HCT116 (cell line): Measurements from ENCODE around the gene RNASET2. TPM values are rescaled to one million over a fixed set of nuclear protein-coding genes. Genes with fewer than 3 reads are reported as not detected.

Experiments used
- ATAC-seq: fragments of 200-7000 bp; cut with Tn5 transposase; 2 replicates; pipeline ENCODE4 v1.9.1; 2020; ENCODE audit warnings: mild to moderate bottlenecking, moderate library complexity
- Bru-seq: library from RNA; stranded (reverse); fragments of 400-500 nt; gene quantifications from one replicate; lab custom pipeline; 2021; lab: Mats Ljungman, UMichigan
- BruChase-seq, 2 experiments: library from RNA; stranded (reverse); fragments of 400-500 nt; gene quantifications; one replicate each; lab custom pipeline; 2021; lab: Mats Ljungman, UMichigan
- BruUV-seq: library from RNA; stranded (reverse); fragments of 400-500 nt; replicated peaks from 2 replicates; lab custom pipeline; 2021; lab: Mats Ljungman, UMichigan
- CTCF ChIA-PET: fragments of 300-600 bp; sonication (Branson Sonifier 250); formaldehyde crosslinking; loops from one replicate; lab custom pipeline; 2021; ENCODE audit warnings: antibody characterized with exemption; lab: Charles Lee
- POLR2A ChIA-PET: fragments of 300-600, 350-600 bp; sonication (Branson Sonifier 250); formaldehyde crosslinking; loops from one replicate; lab custom pipeline; 2021; ENCODE audit warnings: antibody characterized with exemption; lab: Charles Lee
- RAD21 ChIA-PET, 2 experiments: fragments of 300-600 bp; sonication (Branson Sonifier 250); formaldehyde crosslinking; loops; one replicate each; lab custom pipeline; 2023; ENCODE audit warnings: low total read pairs in 2 of 2; ENCODE audit not compliant: uncharacterized antibody in 2 of 2, unreplicated experiment in 2 of 2, low non-redundant PET in 1 of 2; lab: Charles Lee
- DNase-seq: peaks from one replicate; pipeline ENCODE4 v3.0.0-alpha.2; 2010; ENCODE audit warnings: low read depth, low spot score
- H2AFZ ChIP-seq: fragments of 200-600 bp; shearing (Covaris generic), sonication (generic); 2 replicates; pipeline ENCODE4 v1.6.1; 2017; ENCODE audit warnings: low read depth, mixed run types, mixed read lengths, antibody characterized with exemption, low read length; ENCODE audit not compliant: poor library complexity, severe bottlenecking
- H3K27ac ChIP-seq: 2 replicates; pipeline ENCODE4 v1.5.1; 2012; ENCODE audit warnings: low read depth, low read length
- H3K27me3 ChIP-seq: fragments of 200-600 bp; sonication (generic); 2 replicates; pipeline ENCODE4 v1.6.1; 2016; ENCODE audit warnings: mixed run types, low read length, mixed read lengths; ENCODE audit not compliant: insufficient read depth
- H3K36me3 ChIP-seq, 2 experiments: fragments of 200-500 bp in 1 of 2; fragments of 200-600 bp in 1 of 2; sonication (Bioruptor generic) in 1 of 2; sonication (generic) in 1 of 2; 2 replicates each; pipeline versions ENCODE4 v1.5.1 to v1.6.1; 2014 to 2016; ENCODE audit warnings: low read length in 2 of 2, inconsistent platforms in 1 of 2, mixed read lengths in 1 of 2, mixed run types in 1 of 2; ENCODE audit not compliant: insufficient read depth in 2 of 2, control insufficient read depth in 1 of 2
- H3K4me1 ChIP-seq, 2 experiments: fragments of 200-600 bp in 1 of 2; sonication (generic) in 1 of 2; 2 replicates each; pipeline versions ENCODE4 v1.5.1 to v1.6.1; 2012 to 2017; ENCODE audit warnings: low read length in 2 of 2, inconsistent platforms in 1 of 2, mild to moderate bottlenecking in 1 of 2, mixed read lengths in 1 of 2, mixed run types in 1 of 2, moderate library complexity in 1 of 2; ENCODE audit not compliant: insufficient read depth in 2 of 2, control insufficient read depth in 1 of 2
- H3K4me2 ChIP-seq: fragments of 200-600 bp; sonication (generic); 2 replicates; pipeline ENCODE4 v1.6.1; 2017; ENCODE audit warnings: mixed run types, low read length, mixed read lengths
- H3K4me3 ChIP-seq, 2 experiments: fragments of 200-600 bp in 1 of 2; sonication (generic) in 1 of 2; replicated peaks in 1 of 2; 2 replicates each; pipeline ENCODE4 v1.5.1; 2011 to 2016; ENCODE audit warnings: low read length in 2 of 2, control low read depth in 1 of 2, low read depth in 1 of 2, mild to moderate bottlenecking in 1 of 2, mixed read lengths in 1 of 2, mixed run types in 1 of 2
- H3K79me2 ChIP-seq: fragments of 200-600 bp; sonication (generic); 2 replicates; pipeline ENCODE4 v1.6.1; 2017; ENCODE audit warnings: mild to moderate bottlenecking, mixed run types, low read length, moderate library complexity, mixed read lengths; ENCODE audit not compliant: insufficient read depth
- H3K9ac ChIP-seq: fragments of 200-600 bp; sonication (generic); 2 replicates; pipeline ENCODE4 v1.6.1; 2016; ENCODE audit warnings: low read length, mixed read lengths
- H3K9me2 ChIP-seq: fragments of 200-600 bp; sonication (generic), shearing (Covaris generic); 2 replicates; pipeline ENCODE4 v1.6.1; 2017; ENCODE audit warnings: mixed run types, mild to moderate bottlenecking, moderate library complexity; ENCODE audit not compliant: insufficient read depth
- H3K9me3 ChIP-seq, 2 experiments: fragments of 200-500 bp in 1 of 2; fragments of 200-600 bp in 1 of 2; sonication (Bioruptor generic) in 1 of 2; sonication (generic) in 1 of 2; 2 replicates each; pipeline ENCODE4 v1.6.1; 2014 to 2017; ENCODE audit warnings: low read length in 2 of 2, mixed read lengths in 2 of 2, inconsistent platforms in 1 of 2, low read depth in 1 of 2, mild to moderate bottlenecking in 1 of 2, mixed run types in 1 of 2, moderate library complexity in 1 of 2; ENCODE audit not compliant: control insufficient read depth in 1 of 2, insufficient read depth in 1 of 2
- H4K20me1 ChIP-seq: fragments of 200-600 bp; sonication (generic), shearing (Covaris generic); 2 replicates; pipeline ENCODE4 v1.6.1; 2017; ENCODE audit warnings: mixed run types, mild to moderate bottlenecking, moderate library complexity; ENCODE audit not compliant: insufficient read depth
- CBX3 ChIP-seq: IDR thresholded peaks from 2 replicates; pipeline ENCODE4 v1.6.1; 2012; ENCODE audit warnings: low read depth
- CEBPB ChIP-seq: IDR thresholded peaks from 2 replicates; pipeline ENCODE4 v1.6.1; 2012; ENCODE audit warnings: low read depth
- EGR1 ChIP-seq: IDR thresholded peaks from 2 replicates; pipeline ENCODE4 v1.6.1; 2012; ENCODE audit warnings: low read depth
- ELF1 ChIP-seq: IDR thresholded peaks from 2 replicates; pipeline ENCODE4 v1.6.1; 2012; ENCODE audit warnings: low read depth, borderline replicate concordance
- EZH2 ChIP-seq: fragments of 200-600 bp; sonication (generic); IDR thresholded peaks from 2 replicates; pipeline ENCODE4 v1.6.1; 2017; ENCODE audit warnings: antibody characterized with exemption, mixed run types
- EZH2phosphoT487 ChIP-seq: fragments of 200-600 bp; IDR thresholded peaks from 2 replicates; pipeline ENCODE4 v1.6.1; 2018; ENCODE audit warnings: antibody characterized with exemption, borderline replicate concordance
- JUND ChIP-seq: IDR thresholded peaks from 2 replicates; pipeline ENCODE4 v1.6.1; 2012
- POLR2A ChIP-seq: IDR thresholded peaks from 2 replicates; pipeline ENCODE4 v1.7.0; 2011; ENCODE audit warnings: borderline replicate concordance; ENCODE audit not compliant: insufficient read depth, insufficient read length; ENCODE audit errors: extremely low read depth
- POLR2AphosphoS5 ChIP-seq: IDR thresholded peaks from 2 replicates; pipeline ENCODE4 v1.6.1; 2011; ENCODE audit warnings: mild to moderate bottlenecking, low read depth, low read length, moderate library complexity
- SIN3A ChIP-seq: IDR thresholded peaks from 2 replicates; pipeline ENCODE4 v1.6.1; 2012; ENCODE audit warnings: low read depth
- SP1 ChIP-seq: IDR thresholded peaks from 2 replicates; pipeline ENCODE4 v1.6.1; 2012; ENCODE audit warnings: low read depth
- SRF ChIP-seq: IDR thresholded peaks from 2 replicates; pipeline ENCODE4 v1.6.1; 2012; ENCODE audit warnings: low read depth
- TCF7L2 ChIP-seq: IDR thresholded peaks from 2 replicates; pipeline ENCODE4 v1.7.0; 2011; ENCODE audit warnings: borderline replicate concordance, inconsistent platforms; ENCODE audit not compliant: insufficient read depth, insufficient read length; ENCODE audit errors: extremely low read depth
- YY1 ChIP-seq: IDR thresholded peaks from 2 replicates; pipeline ENCODE4 v1.6.1; 2011; ENCODE audit warnings: low read length, low read depth, moderate library complexity, mild to moderate bottlenecking; ENCODE audit not compliant: insufficient replicate concordance; ENCODE audit errors: extremely low read depth
- ZFX ChIP-seq: fragments of 450-650 bp; IDR thresholded peaks from 2 replicates; pipeline ENCODE4 v1.6.1; 2017
- ZNF274 ChIP-seq: fragments of 200-500 bp; sonication (Bioruptor generic); IDR thresholded peaks from 2 replicates; pipeline ENCODE4 v1.6.1; 2014; ENCODE audit warnings: mild to moderate bottlenecking, low read depth, low read length, inconsistent platforms
- intact Hi-C: fragments of 100-400 bp; cut with micrococcal nuclease; formaldehyde crosslinking; loops from 2 replicates; pipeline ENCODE4 v1.10.0; 2022
- long read RNA-seq: library from polyadenylated mRNA; unstranded; transcript quantifications from one replicate; pipeline ENCODE4 v2.0.0, GENCODE V29; 2021; ENCODE audit not compliant: unreplicated experiment
- polyA plus RNA-seq: library from polyadenylated mRNA; unstranded; fragments of >200 nt; gene quantifications from 2 replicates; pipeline ENCODE4 v1.2.1, GENCODE V29; 2012; ENCODE audit warnings: missing spikeins
- total RNA-seq: library from RNA; stranded (reverse); gene quantifications from one replicate; pipeline ENCODE4 v1.2.1, GENCODE V29; 2021; ENCODE audit not compliant: unreplicated experiment
- TF ChIP-seq, protein P1 (sequence below): IDR thresholded peaks from 2 replicates; pipeline ENCODE4 v1.6.1; 2011; ENCODE audit warnings: mild to moderate bottlenecking, low read length, moderate library complexity; ENCODE audit not compliant: insufficient replicate concordance; ENCODE audit errors: extremely low read depth
- TF ChIP-seq, protein P2 (sequence below): IDR thresholded peaks from 2 replicates; pipeline ENCODE4 v1.6.1; 2012
- TF ChIP-seq, protein P3 (sequence below), 3 experiments: fragments of 200-600 bp in 1 of 3; sonication (generic) in 1 of 3; IDR thresholded peaks in 2 of 3; conservative IDR thresholded peaks in 1 of 3; 2 replicates each; pipeline ENCODE4 v1.5.1; 2012 to 2017; ENCODE audit warnings: low read depth in 2 of 3, low read length in 2 of 3, antibody characterized with exemption in 1 of 3, borderline replicate concordance in 1 of 3, control low read depth in 1 of 3, mild to moderate bottlenecking in 1 of 3, mixed read lengths in 1 of 3, mixed run types in 1 of 3, moderate library complexity in 1 of 3; ENCODE audit not compliant: insufficient read depth in 1 of 3
- TF ChIP-seq, protein P4 (sequence below): IDR thresholded peaks from 2 replicates; pipeline ENCODE4 v1.6.1; 2012

Gene RNASET2, protein sequence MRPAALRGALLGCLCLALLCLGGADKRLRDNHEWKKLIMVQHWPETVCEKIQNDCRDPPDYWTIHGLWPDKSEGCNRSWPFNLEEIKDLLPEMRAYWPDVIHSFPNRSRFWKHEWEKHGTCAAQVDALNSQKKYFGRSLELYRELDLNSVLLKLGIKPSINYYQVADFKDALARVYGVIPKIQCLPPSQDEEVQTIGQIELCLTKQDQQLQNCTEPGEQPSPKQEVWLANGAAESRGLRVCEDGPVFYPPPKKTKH
- total RNA-seq, result 32.8 TPM
- 27.8 and 34.2 TPM in 2 replicates for polyA plus RNA-seq
- percentile 58 among the genes with signal in this experiment for Bru-seq, nascent RNA
- BruChase-seq, experiment 1, labeled RNA remaining after a 6-hour chase, result percentile 73 among the genes with signal in this experiment
- percentile 83 among the genes with signal in this experiment for BruChase-seq, experiment 2, labeled RNA remaining after a 2-hour chase
- long read RNA-seq, transcript RNASET2-210 (9 exons, 1,375 nt), result major isoform, 43 of 69 reads
- long read RNA-seq, partial matches to known transcripts, result 0 of 69 reads
- long read RNA-seq, other reads (novel, unspliced or antisense), result 25 of 69 reads

DNA sequence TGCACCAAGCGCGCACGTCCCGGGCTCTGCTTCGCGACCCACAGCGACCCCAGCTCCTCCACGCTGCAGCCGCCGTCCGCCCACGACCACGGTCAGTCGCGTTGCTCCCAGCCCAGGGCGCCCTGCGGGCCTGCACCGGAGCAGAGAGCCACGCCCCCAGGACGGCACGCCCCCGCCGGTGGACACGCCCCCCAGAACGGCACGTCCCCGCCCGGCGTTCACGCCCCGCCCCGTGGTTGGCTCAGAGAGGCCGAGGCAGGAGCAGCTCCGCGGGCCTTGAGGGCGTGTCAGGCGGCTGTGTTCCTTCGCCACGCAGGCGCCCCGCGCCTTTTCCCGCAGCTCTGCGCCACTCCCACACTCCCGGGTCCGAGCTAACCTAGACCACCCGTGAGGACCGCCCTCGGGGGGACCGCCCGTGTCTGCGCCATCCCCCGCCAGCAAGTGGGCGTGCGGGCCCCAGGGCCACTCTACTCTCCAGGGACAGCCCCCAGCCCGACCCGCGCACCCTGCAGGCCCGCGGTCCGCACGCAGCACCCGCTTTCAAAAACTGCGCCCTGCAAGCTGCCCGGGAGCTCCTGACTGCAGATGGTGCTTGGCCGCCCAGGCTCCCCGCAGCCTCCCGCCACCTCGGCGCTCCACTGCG is at the start of gene RNASET2:
Gene RNASET2, minus strand, starts transcription at position 107 of the 643 bp plus-strand sequence. CDS start 368 bp downstream, outside the sequence.
- peak within 1 kb of the TSS; percentile 97 for H3K4me2 ChIP-seq
- H3K4me1 ChIP-seq, result peaks cover 4 to 16% of the 10 kb centered on the region in 2 experiments; a peak in 3 of 4 replicates
- intact Hi-C loops, result no loop called here
- H2AFZ ChIP-seq, result peak within 1 kb of the TSS; percentile 26
- no peaks in the 10 kb centered on the region for H3K27me3 ChIP-seq
- H3K9me3 ChIP-seq, result no peaks in the 10 kb centered on the region
- CTCF ChIA-PET, result interaction anchor here (2.2 kb wide), 1 partner anchor 182 kb away, joined by 7 read pairs; no protein-coding TSS in a partner anchor
- peak within 1 kb of the TSS; percentile 74 for H3K9ac ChIP-seq
- peak within 1 kb of the TSS; percentile 52 for H3K27ac ChIP-seq
- no TSS peak for BruUV-seq
- no peaks in the 10 kb centered on the region for H3K79me2 ChIP-seq
- H4K20me1 ChIP-seq, result no peaks in the 10 kb centered on the region
- peak within 1 kb of the TSS; percentile 67 to 82 for H3K4me3 ChIP-seq
- DNase-seq, result peak; percentile 64
- ATAC-seq, result peak; percentile 92
- H3K36me3 ChIP-seq, result 0 out of 4 replicates have a peak, but pooled peaks cover 0 to 4% of the 10 kb centered on the region in 2 experiments
- POLR2A ChIA-PET, result no interaction called here
- H3K9me2 ChIP-seq, result no peaks in the 10 kb centered on the region
- RAD21 ChIA-PET, result no interaction called here
- TF ChIP-seq, protein P1, sequence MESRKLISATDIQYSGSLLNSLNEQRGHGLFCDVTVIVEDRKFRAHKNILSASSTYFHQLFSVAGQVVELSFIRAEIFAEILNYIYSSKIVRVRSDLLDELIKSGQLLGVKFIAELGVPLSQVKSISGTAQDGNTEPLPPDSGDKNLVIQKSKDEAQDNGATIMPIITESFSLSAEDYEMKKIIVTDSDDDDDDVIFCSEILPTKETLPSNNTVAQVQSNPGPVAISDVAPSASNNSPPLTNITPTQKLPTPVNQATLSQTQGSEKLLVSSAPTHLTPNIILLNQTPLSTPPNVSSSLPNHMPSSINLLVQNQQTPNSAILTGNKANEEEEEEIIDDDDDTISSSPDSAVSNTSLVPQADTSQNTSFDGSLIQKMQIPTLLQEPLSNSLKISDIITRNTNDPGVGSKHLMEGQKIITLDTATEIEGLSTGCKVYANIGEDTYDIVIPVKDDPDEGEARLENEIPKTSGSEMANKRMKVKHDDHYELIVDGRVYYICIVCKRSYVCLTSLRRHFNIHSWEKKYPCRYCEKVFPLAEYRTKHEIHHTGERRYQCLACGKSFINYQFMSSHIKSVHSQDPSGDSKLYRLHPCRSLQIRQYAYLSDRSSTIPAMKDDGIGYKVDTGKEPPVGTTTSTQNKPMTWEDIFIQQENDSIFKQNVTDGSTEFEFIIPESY, result no peak
- TF ChIP-seq, protein P2, sequence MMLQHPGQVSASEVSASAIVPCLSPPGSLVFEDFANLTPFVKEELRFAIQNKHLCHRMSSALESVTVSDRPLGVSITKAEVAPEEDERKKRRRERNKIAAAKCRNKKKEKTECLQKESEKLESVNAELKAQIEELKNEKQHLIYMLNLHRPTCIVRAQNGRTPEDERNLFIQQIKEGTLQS, result no peak
- TF ChIP-seq, protein P3, sequence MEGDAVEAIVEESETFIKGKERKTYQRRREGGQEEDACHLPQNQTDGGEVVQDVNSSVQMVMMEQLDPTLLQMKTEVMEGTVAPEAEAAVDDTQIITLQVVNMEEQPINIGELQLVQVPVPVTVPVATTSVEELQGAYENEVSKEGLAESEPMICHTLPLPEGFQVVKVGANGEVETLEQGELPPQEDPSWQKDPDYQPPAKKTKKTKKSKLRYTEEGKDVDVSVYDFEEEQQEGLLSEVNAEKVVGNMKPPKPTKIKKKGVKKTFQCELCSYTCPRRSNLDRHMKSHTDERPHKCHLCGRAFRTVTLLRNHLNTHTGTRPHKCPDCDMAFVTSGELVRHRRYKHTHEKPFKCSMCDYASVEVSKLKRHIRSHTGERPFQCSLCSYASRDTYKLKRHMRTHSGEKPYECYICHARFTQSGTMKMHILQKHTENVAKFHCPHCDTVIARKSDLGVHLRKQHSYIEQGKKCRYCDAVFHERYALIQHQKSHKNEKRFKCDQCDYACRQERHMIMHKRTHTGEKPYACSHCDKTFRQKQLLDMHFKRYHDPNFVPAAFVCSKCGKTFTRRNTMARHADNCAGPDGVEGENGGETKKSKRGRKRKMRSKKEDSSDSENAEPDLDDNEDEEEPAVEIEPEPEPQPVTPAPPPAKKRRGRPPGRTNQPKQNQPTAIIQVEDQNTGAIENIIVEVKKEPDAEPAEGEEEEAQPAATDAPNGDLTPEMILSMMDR (IDR thresholded peaks at IDR 0.05 in 2 of 3, conservative IDR thresholded peaks at IDR 0.05 in 1 of 3; ENCODE audit: borderline replicate concordance in 1 of 3, insufficient read depth in 1 of 3, low read depth in 2 of 3, low read length in 2 of 3), result no peak
- TF ChIP-seq POLR2A (peak; percentile 62), SIN3A (peak; percentile 72; the same call in 1 of the 2 replicates), TCF7L2 (no peak), CBX3 (no peak), ZFX (peak; percentile 36), SRF (no peak), EZH2 (no peak), POLR2AphosphoS5 (peak; percentile 87), YY1 (peak; percentile 1), EZH2phosphoT487 (no peak), ZNF274 (no peak), SP1 (peak; percentile 30; the same call in 1 of the 2 replicates), ELF1 (no peak), EGR1 (peak; percentile 88), JUND (no peak), CEBPB (no peak)
- TF ChIP-seq, protein P4, sequence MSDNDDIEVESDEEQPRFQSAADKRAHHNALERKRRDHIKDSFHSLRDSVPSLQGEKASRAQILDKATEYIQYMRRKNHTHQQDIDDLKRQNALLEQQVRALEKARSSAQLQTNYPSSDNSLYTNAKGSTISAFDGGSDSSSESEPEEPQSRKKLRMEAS, result peak; percentile 67; the same call in 1 of the 2 replicates
